GM06990 (cell line): Measurements from ENCODE around the gene TLR5.

Experiments used
- DNase-seq: peaks from one replicate; pipeline ENCODE4 v3.0.0-alpha.2; 2011; ENCODE audit not compliant: insufficient read length; ENCODE audit errors: extremely low read depth
- H3K27me3 ChIP-seq: replicated peaks from 2 replicates; pipeline ENCODE4 v1.6.0; 2011; ENCODE audit warnings: low read length; ENCODE audit not compliant: control insufficient read depth, insufficient read depth
- H3K36me3 ChIP-seq: 2 replicates; pipeline ENCODE4 v1.5.1; 2011; ENCODE audit warnings: low read length; ENCODE audit not compliant: control insufficient read depth, insufficient read depth
- H3K4me3 ChIP-seq: replicated peaks from 2 replicates; pipeline ENCODE4 v1.5.1; 2011; ENCODE audit warnings: low read depth, mild to moderate bottlenecking, control low read depth, low read length
- CTCF ChIP-seq: IDR thresholded peaks from 2 replicates; pipeline ENCODE4 v1.5.1; 2011; ENCODE audit warnings: low read length, control low read depth, mild to moderate bottlenecking, inconsistent platforms; ENCODE audit not compliant: insufficient read depth, poor library complexity, severe bottlenecking

The TLR5 gene

DNA sequence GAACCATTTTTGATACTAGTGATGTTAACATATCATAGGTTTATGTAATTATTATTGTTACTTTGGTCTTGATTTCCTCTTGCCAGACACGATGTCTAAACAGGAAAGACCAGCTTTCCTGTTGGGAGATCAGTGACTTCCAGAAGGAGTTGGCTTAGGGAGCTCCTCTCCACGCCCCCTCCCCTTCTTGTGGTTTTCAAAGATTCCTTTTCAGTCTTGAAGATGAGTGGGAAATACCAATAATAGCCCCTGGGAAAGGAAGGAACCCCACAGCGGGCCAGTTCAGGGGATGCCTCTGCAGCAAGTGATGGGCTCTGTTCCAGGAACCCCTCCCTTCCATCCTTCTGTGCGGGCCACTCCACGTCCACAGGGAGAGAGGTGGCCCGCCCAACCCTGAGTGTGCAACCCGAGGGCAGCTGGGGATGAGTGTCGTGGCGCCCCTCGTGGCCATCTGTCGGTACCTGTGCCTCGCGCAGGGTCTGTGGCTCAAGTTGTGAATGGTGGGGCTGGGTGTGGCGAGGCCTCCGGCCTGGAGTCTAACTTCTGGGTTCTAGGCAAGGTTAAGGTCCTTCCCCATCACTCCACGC lies 65.7 kb downstream of the TLR5 start:
- no peak for TF ChIP-seq CTCF
- DNase-seq = no peak
- Histone ChIP-seq H3K36me3 (no peaks in the 10 kb centered on the region), H3K4me3 (no peak overlapping the region), H3K27me3 (no peaks in the 10 kb centered on the region; the same call in none of the 2 replicates)

GRCh38 chr1:223076362-223076761 lies 66.7 kb downstream of the TLR5 start:
- TF ChIP-seq CTCF = no peak
- Histone ChIP-seq H3K27me3 (no peaks in the 10 kb centered on the region; the same call in none of the 2 replicates), H3K36me3 (no peaks in the 10 kb centered on the region), H3K4me3 (no peak overlapping the region)
- DNase-seq = no peak

DNA sequence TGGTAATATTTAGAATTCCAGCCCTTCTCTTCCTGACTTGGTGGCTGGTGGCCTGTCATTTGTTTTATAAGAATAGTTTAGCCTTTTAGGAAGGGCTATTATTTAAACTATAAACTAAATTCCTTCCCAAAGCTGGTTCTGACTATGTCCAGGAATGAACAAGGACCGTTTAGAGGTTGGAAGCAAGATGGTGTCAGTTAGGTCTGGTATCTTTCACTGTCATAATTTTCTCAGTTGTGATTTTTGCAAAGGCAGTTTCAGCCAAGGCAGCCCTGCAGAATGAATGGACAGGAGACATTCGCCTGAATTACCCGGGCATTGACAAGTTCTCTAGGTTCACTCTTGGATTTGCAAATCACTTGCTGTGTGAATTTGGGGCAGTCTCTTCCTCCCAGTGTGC lies 67.2 kb downstream of the TLR5 start:
- no peak overlapping the region for H3K4me3 ChIP-seq
- H3K36me3 ChIP-seq = no peaks in the 10 kb centered on the region
- no peak for TF ChIP-seq CTCF
- no peak for DNase-seq
- no peaks in the 10 kb centered on the region; the same call in none of the 2 replicates for H3K27me3 ChIP-seq

GRCh38 chr1:223074445-223075300 lies 68.4 kb downstream of the TLR5 start:
- TF ChIP-seq CTCF = no peak
- H3K4me3 ChIP-seq = no peak overlapping the region
- no peaks in the 10 kb centered on the region; the same call in none of the 2 replicates for H3K27me3 ChIP-seq
- no peak for DNase-seq
- H3K36me3 ChIP-seq = no peaks in the 10 kb centered on the region

GRCh38 chr1:223068900-223069665 lies 74.0 kb downstream of the TLR5 start:
- no peaks in the 10 kb centered on the region; the same call in none of the 2 replicates for H3K27me3 ChIP-seq
- DNase-seq = no peak
- H3K4me3 ChIP-seq = no peak overlapping the region
- no peaks in the 10 kb centered on the region for H3K36me3 ChIP-seq
- no peak for TF ChIP-seq CTCF
